SK-N-MC (cell line): ENCODE results near the gene ARTN.

Experiments used
- DNase-seq: peaks from one replicate; pipeline ENCODE4 v3.0.0-alpha.2; 2011; ENCODE audit warnings: low read depth, low spot score
- H3K27ac ChIP-seq: fragments of 200-600 bp; sonication (generic); 2 replicates; pipeline ENCODE4 v1.5.1; 2016; ENCODE audit warnings: mixed run types
- H3K36me3 ChIP-seq: fragments of 200-600 bp; sonication (generic); 2 replicates; pipeline ENCODE4 v1.6.1; 2017; ENCODE audit warnings: antibody characterized with exemption, low read length, mixed read lengths; ENCODE audit not compliant: insufficient read depth
- H3K4me3 ChIP-seq: fragments of 200-600 bp; sonication (generic); 2 replicates; pipeline ENCODE4 v1.5.1; 2016
- H3K9ac ChIP-seq: fragments of 200-600 bp; sonication (generic); 2 replicates; pipeline ENCODE4 v1.8.0; 2017; ENCODE audit warnings: mixed run types, mixed read lengths; ENCODE audit not compliant: insufficient read length
- H3K9me3 ChIP-seq: fragments of 200-600 bp; sonication (generic); 2 replicates; pipeline ENCODE4 v1.6.1; 2017; ENCODE audit warnings: low read depth, mild to moderate bottlenecking, antibody characterized with exemption, low read length, moderate library complexity, mixed read lengths
- EZH2 ChIP-seq: fragments of 200-600 bp; sonication (generic); IDR thresholded peaks from one replicate; pipeline ENCODE4 v1.6.1; 2017; ENCODE audit warnings: antibody characterized with exemption
- FOXP2 ChIP-seq: optimal IDR thresholded peaks from 2 replicates; pipeline ENCODE3; 2011; ENCODE audit warnings: mild to moderate bottlenecking, moderate library complexity; ENCODE audit not compliant: insufficient read depth; ENCODE audit errors: extremely low read length, control extremely low read depth
- POLR2AphosphoS5 ChIP-seq: IDR thresholded peaks from 2 replicates; pipeline ENCODE4 v1.6.1; 2012; ENCODE audit warnings: mild to moderate bottlenecking, low read depth, low read length, borderline replicate concordance

Gene ARTN

GRCh38 chr1:43938892-43939587, 5.4 kb downstream of the ARTN start:
- no peak overlapping the region for H3K4me3 ChIP-seq

GRCh38 chr1:43942411-43942810, 8.8 kb downstream of the ARTN start:
- Histone ChIP-seq H3K9ac (no peak overlapping the region), H3K9me3 (no peaks in the 10 kb centered on the region), H3K4me3 (no peak overlapping the region), H3K27ac (no peak overlapping the region), H3K36me3 (no peaks in the 10 kb centered on the region)
- TF ChIP-seq FOXP2 (no peak), EZH2 (no peak), POLR2AphosphoS5 (no peak)
- DNase-seq: no peak

More at GRCh38 chr1:43938892-43939587, 5.4 kb downstream of the ARTN start:
- no peak for TF ChIP-seq POLR2AphosphoS5
- no peak for TF ChIP-seq FOXP2
- TF ChIP-seq EZH2: no peak
- H3K27ac ChIP-seq: peak overlapping the region; percentile 58; the same call in 1 of the 2 replicates
- H3K9ac ChIP-seq: no peak overlapping the region
- H3K9me3 ChIP-seq: no peaks in the 10 kb centered on the region
- no peak for DNase-seq
- H3K36me3 ChIP-seq: peaks cover 8% of the 10 kb centered on the region

- no peaks in the 10 kb centered on the region for H3K9me3 ChIP-seq
- TF ChIP-seq EZH2: no peak
- TF ChIP-seq FOXP2: no peak
- no peak for TF ChIP-seq POLR2AphosphoS5
- H3K4me3 ChIP-seq: 0 out of 2 replicates have a peak overlapping the region, but pooled peaks have one; percentile 25
- no peak overlapping the region for H3K27ac ChIP-seq
- no peak for DNase-seq
- no peak overlapping the region for H3K9ac ChIP-seq
- peaks cover 6% of the 10 kb centered on the region for H3K36me3 ChIP-seq
Observed at GRCh38 chr1:43944860-43945259, 11.3 kb downstream of the ARTN start.

GRCh38 chr1:43945674-43946235, 12.2 kb downstream of the ARTN start:
- Histone ChIP-seq H3K36me3 (peaks cover 10% of the 10 kb centered on the region), H3K9ac (peak overlapping the region; percentile 98), H3K27ac (peak overlapping the region; percentile 80), H3K9me3 (no peaks in the 10 kb centered on the region), H3K4me3 (peak overlapping the region; percentile 98)
- no peak for DNase-seq
- TF ChIP-seq FOXP2: no peak
- no peak for TF ChIP-seq POLR2AphosphoS5
- no peak for TF ChIP-seq EZH2

GRCh38 chr1:43946236-43947060, 12.8 kb downstream of the ARTN start, which contains the start of gene IPO13:
IPO13 (plus strand) TSS chr1:43946950; CDS start chr1:43947601, 651 bp downstream.
- H3K9me3 ChIP-seq: no peaks in the 10 kb centered on the region
- TF ChIP-seq POLR2AphosphoS5: peak; percentile 76
- TF ChIP-seq EZH2: no peak
- no peak for TF ChIP-seq FOXP2
- peak within 1 kb of the TSS; percentile 98 for H3K9ac ChIP-seq
- H3K27ac ChIP-seq: peak within 1 kb of the TSS; percentile 97
- peak; percentile 65 for DNase-seq
- H3K4me3 ChIP-seq: peak within 1 kb of the TSS; percentile 98
- peaks cover 10% of the 10 kb centered on the region for H3K36me3 ChIP-seq

- no peak for DNase-seq
- peaks cover 10% of the 10 kb centered on the region for H3K36me3 ChIP-seq
- peak overlapping the region; percentile 98 for H3K4me3 ChIP-seq
- peak overlapping the region; percentile 98 for H3K9ac ChIP-seq
- no peak for TF ChIP-seq POLR2AphosphoS5
- TF ChIP-seq EZH2: no peak
- TF ChIP-seq FOXP2: no peak
- H3K27ac ChIP-seq: 0 out of 2 replicates have a peak overlapping the region, but pooled peaks have one; percentile 97
- no peaks in the 10 kb centered on the region for H3K9me3 ChIP-seq
Observed at GRCh38 chr1:43947061-43947873, 13.7 kb downstream of the ARTN start.

- Histone ChIP-seq H3K4me3 (peak overlapping the region; percentile 98), H3K9me3 (no peaks in the 10 kb centered on the region), H3K27ac (no peak overlapping the region), H3K36me3 (peaks cover 10% of the 10 kb centered on the region), H3K9ac (peak overlapping the region; percentile 98)
- DNase-seq: no peak
- TF ChIP-seq FOXP2 (no peak), POLR2AphosphoS5 (no peak)
Observed at GRCh38 chr1:43947874-43948437, 14.4 kb downstream of the ARTN start.
